ENCODE data around the gene MEIS1. TPM values are rescaled to one million over a fixed set of nuclear protein-coding genes. Genes with fewer than 3 reads are reported as not detected.

The MEIS1 gene
- total RNA-seq, 2 experiments from 2014 or later = not detected

GRCh38 chr2:66583881-66584280 lies 149.0 kb downstream of the MEIS1 start:
- H3K4me1 Mint-ChIP-seq (ENCODE audit: low read depth) = no peaks in the 10 kb centered on the region
- CTCF ChIA-PET = no interaction called here
- no peak for DNase-seq
- peaks cover 2% of the 10 kb centered on the region for H3K36me3 Mint-ChIP-seq
- no peak overlapping the region for H3K4me3 Mint-ChIP-seq
- H3K9me3 Mint-ChIP-seq = no peaks in the 10 kb centered on the region
- intact Hi-C loops (cut with micrococcal nuclease) = no loop called here
- peaks cover 19% of the 10 kb centered on the region for H3K27me3 Mint-ChIP-seq
- no peak overlapping the region for H3K27ac Mint-ChIP-seq
- POLR2A ChIA-PET = no interaction called here

- intact Hi-C loops (cut with micrococcal nuclease) = no loop called here
- POLR2A ChIA-PET = no interaction called here
- peaks cover 2% of the 10 kb centered on the region for H3K36me3 Mint-ChIP-seq
- no peak overlapping the region for H3K4me3 Mint-ChIP-seq
- H3K27me3 Mint-ChIP-seq = peaks cover 10% of the 10 kb centered on the region
- CTCF ChIA-PET = no interaction called here
- no peak overlapping the region for H3K27ac Mint-ChIP-seq
- H3K4me1 Mint-ChIP-seq (ENCODE audit: low read depth) = no peaks in the 10 kb centered on the region
- H3K9me3 Mint-ChIP-seq = peaks cover 4% of the 10 kb centered on the region
- DNase-seq = no peak
These were observed 150.7 kb downstream of the MEIS1 start for GRCh38 chr2:66585587-66585986.

GRCh38 chr2:66587216-66587615 lies 152.3 kb downstream of the MEIS1 start:
- Mint-ChIP-seq H3K9me3 (peaks cover 4% of the 10 kb centered on the region), H3K4me1 (ENCODE audit: low read depth) (no peaks in the 10 kb centered on the region), H3K27me3 (no peaks in the 10 kb centered on the region), H3K4me3 (no peak overlapping the region), H3K36me3 (no peaks in the 10 kb centered on the region), H3K27ac (no peak overlapping the region)
- ChIA-PET CTCF (no interaction called here), POLR2A (no interaction called here)
- DNase-seq = no peak
- intact Hi-C loops (cut with micrococcal nuclease) = no loop called here

GRCh38 chr2:66594001-66594400 lies 159.1 kb downstream of the MEIS1 start:
- peaks cover 4% of the 10 kb centered on the region for H3K9me3 Mint-ChIP-seq
- no peaks in the 10 kb centered on the region for H3K36me3 Mint-ChIP-seq
- ChIA-PET POLR2A (no interaction called here), CTCF (no interaction called here)
- H3K4me1 Mint-ChIP-seq (ENCODE audit: low read depth) = no peaks in the 10 kb centered on the region
- intact Hi-C loops (cut with micrococcal nuclease) = no loop called here
- no peak for DNase-seq
- no peak overlapping the region for H3K27ac Mint-ChIP-seq
- H3K4me3 Mint-ChIP-seq = no peak overlapping the region
- H3K27me3 Mint-ChIP-seq = no peaks in the 10 kb centered on the region

- ChIA-PET POLR2A (no interaction called here), CTCF (no interaction called here)
- DNase-seq = no peak
- intact Hi-C loops (cut with micrococcal nuclease) = no loop called here
- Mint-ChIP-seq H3K27ac (no peak overlapping the region), H3K27me3 (no peaks in the 10 kb centered on the region), H3K4me3 (no peak overlapping the region), H3K36me3 (no peaks in the 10 kb centered on the region), H3K9me3 (no peaks in the 10 kb centered on the region), H3K4me1 (ENCODE audit: low read depth) (no peaks in the 10 kb centered on the region)
These were observed 160.6 kb downstream of the MEIS1 start for GRCh38 chr2:66595556-66595955.

- Mint-ChIP-seq H3K27ac (no peak overlapping the region), H3K4me1 (ENCODE audit: low read depth) (no peaks in the 10 kb centered on the region), H3K9me3 (no peaks in the 10 kb centered on the region), H3K36me3 (no peaks in the 10 kb centered on the region), H3K27me3 (no peaks in the 10 kb centered on the region), H3K4me3 (no peak overlapping the region)
- ChIA-PET POLR2A (no interaction called here), CTCF (no interaction called here)
- intact Hi-C loops (cut with micrococcal nuclease) = no loop called here
- no peak for DNase-seq
These were observed 161.3 kb downstream of the MEIS1 start for GRCh38 chr2:66596256-66596655.

GRCh38 chr2:66601624-66602023 lies 166.7 kb downstream of the MEIS1 start:
- intact Hi-C loops (cut with micrococcal nuclease) = no loop called here
- H3K4me1 Mint-ChIP-seq (ENCODE audit: low read depth) = no peaks in the 10 kb centered on the region
- no peaks in the 10 kb centered on the region for H3K27me3 Mint-ChIP-seq
- ChIA-PET CTCF (no interaction called here), POLR2A (no interaction called here)
- H3K4me3 Mint-ChIP-seq = no peak overlapping the region
- H3K9me3 Mint-ChIP-seq = no peaks in the 10 kb centered on the region
- H3K27ac Mint-ChIP-seq = no peak overlapping the region
- no peaks in the 10 kb centered on the region for H3K36me3 Mint-ChIP-seq
- no peak for DNase-seq

GRCh38 chr2:66602341-66602740 lies 167.4 kb downstream of the MEIS1 start:
- H3K27ac Mint-ChIP-seq = no peak overlapping the region
- H3K27me3 Mint-ChIP-seq = no peaks in the 10 kb centered on the region
- intact Hi-C loops (cut with micrococcal nuclease) = no loop called here
- ChIA-PET POLR2A (no interaction called here), CTCF (no interaction called here)
- no peak overlapping the region for H3K4me3 Mint-ChIP-seq
- H3K9me3 Mint-ChIP-seq = no peaks in the 10 kb centered on the region
- DNase-seq = no peak
- no peaks in the 10 kb centered on the region for H3K36me3 Mint-ChIP-seq
- no peaks in the 10 kb centered on the region for H3K4me1 Mint-ChIP-seq (ENCODE audit: low read depth)

- ChIA-PET POLR2A (no interaction called here), CTCF (no interaction called here)
- Mint-ChIP-seq H3K27ac (no peak overlapping the region), H3K4me3 (no peak overlapping the region), H3K36me3 (no peaks in the 10 kb centered on the region), H3K9me3 (peaks cover 2% of the 10 kb centered on the region), H3K27me3 (no peaks in the 10 kb centered on the region), H3K4me1 (ENCODE audit: low read depth) (no peaks in the 10 kb centered on the region)
- DNase-seq = no peak
- intact Hi-C loops (cut with micrococcal nuclease) = no loop called here
These were observed 169.4 kb downstream of the MEIS1 start for GRCh38 chr2:66604326-66604725.

- ChIA-PET POLR2A (no interaction called here), CTCF (no interaction called here)
- Mint-ChIP-seq H3K4me1 (ENCODE audit: low read depth) (no peaks in the 10 kb centered on the region), H3K36me3 (no peaks in the 10 kb centered on the region), H3K27me3 (no peaks in the 10 kb centered on the region), H3K9me3 (peaks cover 2% of the 10 kb centered on the region), H3K27ac (no peak overlapping the region), H3K4me3 (no peak overlapping the region)
- DNase-seq = no peak
- intact Hi-C loops (cut with micrococcal nuclease) = no loop called here
These were observed 170.1 kb downstream of the MEIS1 start for GRCh38 chr2:66604976-66605375.

GRCh38 chr2:66607152-66607551 lies 172.2 kb downstream of the MEIS1 start:
- intact Hi-C loops (cut with micrococcal nuclease) = no loop called here
- Mint-ChIP-seq H3K27ac (no peak overlapping the region), H3K27me3 (no peaks in the 10 kb centered on the region), H3K4me1 (ENCODE audit: low read depth) (no peaks in the 10 kb centered on the region), H3K4me3 (no peak overlapping the region), H3K36me3 (no peaks in the 10 kb centered on the region), H3K9me3 (peaks cover 14% of the 10 kb centered on the region)
- CTCF ChIA-PET = no interaction called here
- no peak for DNase-seq
- POLR2A ChIA-PET = no interaction called here
